ENCODE results near the gene PGAP6. TPM values are rescaled to one million over a fixed set of nuclear protein-coding genes. Genes with fewer than 3 reads are reported as not detected.
A peak's percentile ranks its signal among the peaks of the same experiment; 100 is the strongest.

PGAP6 gene
- total RNA-seq, 2 donors from 2014 or later: 39.7 to 106 TPM

DNA sequence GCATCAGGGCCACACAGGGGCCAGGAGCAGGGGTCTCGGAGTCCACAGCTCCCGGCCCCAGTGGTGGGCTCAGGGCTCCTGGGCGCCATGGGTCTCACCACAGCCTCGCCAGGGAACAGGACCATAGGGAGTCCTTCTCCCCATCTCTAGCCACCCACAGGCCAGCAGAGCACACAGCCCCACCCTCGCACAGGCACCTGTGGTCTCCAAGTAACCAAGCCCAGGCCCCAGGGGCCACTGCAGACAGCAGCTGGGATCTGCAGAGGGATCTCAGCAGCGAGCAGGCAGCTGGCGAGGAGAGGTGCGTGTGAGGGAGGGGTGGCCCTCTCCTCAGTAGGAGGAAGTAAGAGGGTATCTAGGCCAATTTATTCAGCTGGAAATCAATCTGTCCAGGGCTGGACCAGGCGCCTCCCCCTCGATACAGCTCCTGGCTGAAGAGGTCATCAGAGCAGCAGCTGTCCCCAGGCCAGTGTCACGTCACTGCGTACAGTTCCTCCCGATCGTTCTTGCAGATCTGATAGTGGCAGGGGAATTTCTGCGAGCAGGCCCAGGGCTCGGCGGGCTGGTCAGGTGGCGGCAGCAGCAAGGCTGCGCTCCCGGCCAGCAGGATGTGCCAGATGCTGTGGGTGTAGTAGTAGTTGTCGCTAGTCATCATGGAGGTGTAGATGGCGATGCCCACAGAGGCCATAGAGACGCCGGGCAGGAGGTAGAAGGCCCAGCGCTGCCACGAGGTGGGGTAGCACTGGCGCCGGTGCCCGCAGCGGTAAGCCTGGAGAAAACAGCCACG lies 10.1 kb downstream of the PGAP6 start:
- H3K27ac Mint-ChIP-seq: no peak overlapping the region
- H3K27me3 Mint-ChIP-seq: no peaks in the 10 kb centered on the region
- no peak overlapping the region for H3K4me3 Mint-ChIP-seq
- DNase-seq: no peak
- no peak for ATAC-seq
- peaks cover 11% of the 10 kb centered on the region for H3K4me1 Mint-ChIP-seq
- H3K9me3 ChIP-seq (ENCODE audit: control insufficient read depth, low read length, poor library complexity, severe bottlenecking): no peaks in the 10 kb centered on the region
- H3K36me3 Mint-ChIP-seq (ENCODE audit: low read depth): peaks cover 5% of the 10 kb centered on the region

DNA sequence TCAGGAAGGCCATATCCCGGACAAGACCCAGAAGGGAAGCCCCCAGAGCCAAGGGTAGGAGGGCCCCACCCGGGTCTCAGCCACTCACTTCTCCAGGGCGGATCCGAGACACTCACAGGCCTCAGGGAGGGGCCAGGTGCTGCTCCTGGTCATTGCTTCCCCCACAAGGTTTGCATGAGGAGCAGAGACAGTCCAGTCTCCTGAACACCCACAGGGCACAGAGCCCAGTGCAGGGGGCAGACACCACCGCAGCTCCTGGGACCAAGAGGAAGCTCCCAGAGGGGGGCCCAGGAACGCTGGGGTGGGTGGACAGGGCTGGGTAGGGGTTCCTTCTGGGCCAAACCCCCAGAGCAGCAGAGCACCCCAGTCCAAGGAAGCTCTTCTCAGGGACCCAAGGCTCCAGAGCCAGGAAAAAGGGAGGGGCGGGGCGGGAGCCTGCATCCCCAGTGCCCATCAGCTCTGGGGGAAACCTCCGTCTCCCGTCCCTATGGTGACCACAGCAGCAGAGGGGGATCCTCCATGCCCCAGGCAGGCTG lies 10.7 kb downstream of the PGAP6 start:
- peaks cover 5% of the 10 kb centered on the region for H3K36me3 Mint-ChIP-seq (ENCODE audit: low read depth)
- H3K4me3 Mint-ChIP-seq: peak overlapping the region; percentile 98
- no peak for ATAC-seq

DNA sequence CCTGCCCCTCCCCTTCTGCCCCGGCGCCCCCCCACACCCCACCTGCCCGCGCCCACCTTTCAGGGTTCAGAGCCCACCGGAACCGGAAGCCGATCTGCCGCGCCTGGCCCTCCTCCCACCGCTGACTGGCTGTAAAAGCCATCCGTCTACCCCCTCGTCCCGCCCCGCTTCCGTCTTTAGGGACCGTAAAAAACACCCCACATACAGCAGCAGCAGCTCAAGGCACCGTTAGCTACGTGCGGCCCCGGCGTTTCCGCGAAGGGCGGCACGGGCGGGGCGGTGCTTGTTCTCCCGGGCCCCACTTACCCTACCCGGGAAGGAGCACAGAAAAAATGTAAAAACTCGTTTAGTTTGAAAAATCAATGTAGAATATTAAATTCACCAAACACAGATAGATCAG lies 11.3 kb downstream of the PGAP6 start, which contains the start of gene MRPL28:
TSS of gene MRPL28 (minus strand) at position 96 of the 400 bp plus-strand sequence. CDS start 320 bp downstream, outside the sequence.
- Mint-ChIP-seq H3K36me3 (ENCODE audit: low read depth) (peaks cover 5% of the 10 kb centered on the region), H3K4me3 (peak within 1 kb of the TSS; percentile 98), H3K27me3 (no peaks in the 10 kb centered on the region), H3K4me1 (peaks cover 11% of the 10 kb centered on the region), H3K27ac (peak within 1 kb of the TSS; percentile 83)
- ATAC-seq (peak; percentile 100), DNase-seq (peak; percentile 79 to 88 (median 84))
- no peaks in the 10 kb centered on the region for H3K9me3 ChIP-seq (ENCODE audit: control insufficient read depth, low read length, poor library complexity, severe bottlenecking)

More for the DNA sequence above, 10.7 kb downstream of the PGAP6 start:
- Mint-ChIP-seq H3K27me3 (no peaks in the 10 kb centered on the region), H3K27ac (peak overlapping the region; percentile 83), H3K4me1 (peaks cover 11% of the 10 kb centered on the region)
- DNase-seq: no peak
- no peaks in the 10 kb centered on the region for H3K9me3 ChIP-seq (ENCODE audit: control insufficient read depth, low read length, poor library complexity, severe bottlenecking)

DNA sequence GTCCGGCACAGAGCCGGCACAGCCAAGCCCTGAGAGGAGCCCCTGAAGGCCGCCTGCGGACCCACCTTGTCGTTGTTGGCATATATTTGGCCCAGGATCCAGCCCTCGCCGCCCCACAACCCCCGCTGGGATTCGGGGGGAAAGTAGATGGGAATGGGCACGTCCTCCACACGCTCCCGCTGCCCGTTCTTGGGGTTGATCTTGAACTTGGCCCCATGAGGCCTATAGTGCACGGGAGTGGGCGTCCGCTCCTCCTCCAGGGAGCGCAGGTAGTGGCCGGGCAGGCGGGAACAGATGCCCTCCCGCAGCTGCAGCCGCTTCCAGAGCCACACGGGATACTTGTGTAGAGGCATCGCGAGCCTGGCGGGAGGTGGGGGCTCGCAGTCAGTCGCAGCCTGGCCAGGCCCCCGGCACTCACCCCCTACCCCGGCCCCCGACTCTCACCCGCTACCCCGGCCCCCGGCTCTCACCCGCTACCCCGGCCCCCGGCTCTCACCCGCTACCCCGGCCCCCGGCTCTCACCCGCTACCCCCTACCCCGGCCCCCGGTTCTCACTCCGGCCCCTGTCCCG lies 11.8 kb downstream of the PGAP6 start:
- Mint-ChIP-seq H3K36me3 (ENCODE audit: low read depth) (peaks cover 5% of the 10 kb centered on the region), H3K27ac (peak overlapping the region; percentile 83), H3K4me3 (peak overlapping the region; percentile 98), H3K27me3 (no peaks in the 10 kb centered on the region), H3K4me1 (peaks cover 11% of the 10 kb centered on the region)
- H3K9me3 ChIP-seq (ENCODE audit: control insufficient read depth, low read length, poor library complexity, severe bottlenecking): no peaks in the 10 kb centered on the region
- DNase-seq (no peak), ATAC-seq (no peak)

DNA sequence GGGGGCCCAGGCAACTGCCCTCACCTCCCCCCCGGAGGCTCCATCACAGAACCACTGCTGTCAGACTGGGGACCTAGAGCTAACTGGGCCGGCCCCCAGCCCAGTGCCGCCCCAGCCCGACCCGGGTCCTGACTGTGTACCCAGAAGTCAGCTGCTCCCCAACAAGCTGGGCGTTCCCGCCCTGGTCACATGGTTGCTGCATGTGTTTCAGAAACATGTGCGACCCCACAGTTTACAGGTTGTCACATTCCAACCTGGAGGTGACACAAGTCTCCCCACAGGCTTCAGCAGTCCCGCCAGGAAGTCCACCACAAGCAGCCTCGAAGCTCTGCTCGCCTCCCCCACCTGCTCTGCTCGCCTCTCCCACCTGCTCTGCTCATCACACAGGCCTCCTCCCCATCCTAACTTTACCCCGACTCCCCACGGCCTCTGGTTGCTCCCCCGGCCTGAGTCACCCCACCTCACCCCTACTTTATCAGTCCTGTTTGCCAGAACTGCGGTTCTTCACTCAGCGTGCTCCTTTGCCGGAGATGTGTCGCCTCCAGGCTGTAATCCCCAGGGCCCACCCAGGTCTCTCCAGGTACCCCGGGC lies 12.4 kb downstream of the PGAP6 start:
- ATAC-seq: no peak
- H3K4me1 Mint-ChIP-seq: peaks cover 13% of the 10 kb centered on the region
- H3K27me3 Mint-ChIP-seq: no peaks in the 10 kb centered on the region
- no peak for DNase-seq
- no peak overlapping the region for H3K27ac Mint-ChIP-seq
- peak overlapping the region; percentile 36 for H3K4me3 Mint-ChIP-seq
- no peaks in the 10 kb centered on the region for H3K9me3 ChIP-seq (ENCODE audit: control insufficient read depth, low read length, poor library complexity, severe bottlenecking)
- peaks cover 5% of the 10 kb centered on the region for H3K36me3 Mint-ChIP-seq (ENCODE audit: low read depth)

DNA sequence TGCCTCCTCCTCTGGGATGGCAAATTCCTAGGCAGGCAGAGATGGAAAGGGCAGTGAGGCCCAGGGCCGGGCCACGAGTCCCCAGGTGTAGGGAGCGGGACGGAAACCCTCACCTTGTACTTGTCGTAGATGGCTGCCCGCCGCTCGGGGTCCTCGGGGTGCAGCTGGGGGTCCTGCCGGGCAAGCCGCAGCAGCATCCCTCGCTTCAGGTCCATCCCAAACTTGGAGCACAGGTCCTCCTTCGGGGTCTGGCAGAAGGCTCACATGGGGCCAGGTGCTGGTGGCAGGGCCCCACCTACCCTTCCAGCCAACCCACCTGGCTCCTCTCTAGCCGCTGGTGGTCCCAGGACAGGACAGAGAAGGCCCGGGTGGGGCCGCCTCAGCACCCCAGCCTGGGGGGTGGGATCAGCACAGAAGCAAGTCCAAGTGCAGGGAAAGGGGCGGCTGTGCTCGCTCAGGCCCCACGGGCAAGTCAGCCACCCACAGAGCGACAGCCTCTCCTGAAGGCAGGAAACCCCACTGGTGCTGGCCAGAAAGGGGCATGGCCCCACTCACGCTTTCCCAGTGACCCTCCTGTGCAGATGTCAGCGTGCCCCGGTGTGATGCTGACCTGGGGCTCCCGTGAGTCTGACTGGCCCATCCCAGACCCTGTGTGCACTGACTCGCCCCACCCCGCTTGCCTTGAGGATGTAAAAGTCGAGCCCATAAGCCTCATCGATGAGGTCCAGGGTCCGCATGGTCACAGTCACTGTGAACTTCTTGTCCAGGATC lies 13.2 kb downstream of the PGAP6 start:
- no peak overlapping the region for H3K4me3 Mint-ChIP-seq
- H3K27me3 Mint-ChIP-seq: no peaks in the 10 kb centered on the region
- peaks cover 13% of the 10 kb centered on the region for H3K4me1 Mint-ChIP-seq
- no peaks in the 10 kb centered on the region for H3K9me3 ChIP-seq (ENCODE audit: control insufficient read depth, low read length, poor library complexity, severe bottlenecking)
- H3K27ac Mint-ChIP-seq: no peak overlapping the region
- H3K36me3 Mint-ChIP-seq (ENCODE audit: low read depth): peaks cover 5% of the 10 kb centered on the region
- ATAC-seq (no peak), DNase-seq (no peak)

DNA sequence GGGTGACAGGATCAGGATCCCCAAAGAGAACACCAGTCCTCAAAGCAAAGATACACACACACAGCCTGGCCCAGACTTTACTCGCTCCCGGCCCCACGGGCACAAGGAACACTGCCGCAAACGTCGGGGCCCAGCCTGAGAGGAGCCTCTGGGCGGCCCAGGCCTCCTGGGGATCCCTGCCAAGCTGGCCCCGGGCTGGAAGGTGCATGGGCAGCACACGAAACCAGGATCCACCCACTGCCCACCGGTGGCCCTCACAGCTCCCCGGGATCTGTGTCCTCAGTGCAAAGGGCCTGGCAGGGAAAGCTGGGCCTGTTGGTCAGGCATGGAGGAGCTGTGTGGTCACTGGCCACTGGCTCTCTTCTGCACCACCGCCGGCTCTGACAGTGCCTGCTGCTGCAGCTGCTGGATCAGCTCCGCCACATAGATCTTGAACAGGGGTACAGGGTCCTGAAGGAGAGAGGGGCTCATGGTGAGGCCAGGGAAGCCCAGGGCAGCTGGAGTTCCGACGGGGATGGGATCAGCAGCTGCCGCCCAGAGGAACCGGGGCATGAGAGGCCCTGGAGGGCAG lies 14.4 kb downstream of the PGAP6 start:
- H3K4me1 Mint-ChIP-seq: peaks cover 13% of the 10 kb centered on the region
- peaks cover 5% of the 10 kb centered on the region for H3K36me3 Mint-ChIP-seq (ENCODE audit: low read depth)
- no peaks in the 10 kb centered on the region for H3K27me3 Mint-ChIP-seq
- ATAC-seq: no peak
- no peak overlapping the region for H3K27ac Mint-ChIP-seq
- H3K4me3 Mint-ChIP-seq: no peak overlapping the region
- DNase-seq: no peak
- no peaks in the 10 kb centered on the region for H3K9me3 ChIP-seq (ENCODE audit: control insufficient read depth, low read length, poor library complexity, severe bottlenecking)

DNA sequence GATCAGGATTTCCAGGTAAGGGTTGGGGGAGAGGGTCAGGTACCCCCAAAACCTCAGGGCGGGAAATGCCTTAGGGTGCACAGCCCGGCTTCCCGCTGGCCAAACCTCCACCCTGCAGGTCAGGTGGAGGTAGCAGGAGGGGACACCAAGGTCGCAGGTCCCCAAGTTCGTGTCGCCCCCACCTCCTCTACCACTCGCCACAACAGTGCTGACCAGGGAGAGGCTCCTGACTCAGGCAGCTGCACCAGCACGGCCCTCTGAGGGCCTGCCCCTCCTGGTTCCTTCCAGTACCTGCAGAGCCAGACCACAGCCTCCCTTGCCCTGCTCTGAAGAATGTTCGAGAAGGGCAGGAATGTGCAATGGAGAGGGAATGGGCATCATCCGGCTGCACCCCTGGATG lies 15.3 kb downstream of the PGAP6 start:
- Mint-ChIP-seq H3K4me1 (peaks cover 16% of the 10 kb centered on the region), H3K27me3 (no peaks in the 10 kb centered on the region), H3K36me3 (ENCODE audit: low read depth) (peaks cover 5% of the 10 kb centered on the region), H3K4me3 (no peak overlapping the region), H3K27ac (no peak overlapping the region)
- no peak for DNase-seq
- no peaks in the 10 kb centered on the region for H3K9me3 ChIP-seq (ENCODE audit: control insufficient read depth, low read length, poor library complexity, severe bottlenecking)
- ATAC-seq: no peak

DNA sequence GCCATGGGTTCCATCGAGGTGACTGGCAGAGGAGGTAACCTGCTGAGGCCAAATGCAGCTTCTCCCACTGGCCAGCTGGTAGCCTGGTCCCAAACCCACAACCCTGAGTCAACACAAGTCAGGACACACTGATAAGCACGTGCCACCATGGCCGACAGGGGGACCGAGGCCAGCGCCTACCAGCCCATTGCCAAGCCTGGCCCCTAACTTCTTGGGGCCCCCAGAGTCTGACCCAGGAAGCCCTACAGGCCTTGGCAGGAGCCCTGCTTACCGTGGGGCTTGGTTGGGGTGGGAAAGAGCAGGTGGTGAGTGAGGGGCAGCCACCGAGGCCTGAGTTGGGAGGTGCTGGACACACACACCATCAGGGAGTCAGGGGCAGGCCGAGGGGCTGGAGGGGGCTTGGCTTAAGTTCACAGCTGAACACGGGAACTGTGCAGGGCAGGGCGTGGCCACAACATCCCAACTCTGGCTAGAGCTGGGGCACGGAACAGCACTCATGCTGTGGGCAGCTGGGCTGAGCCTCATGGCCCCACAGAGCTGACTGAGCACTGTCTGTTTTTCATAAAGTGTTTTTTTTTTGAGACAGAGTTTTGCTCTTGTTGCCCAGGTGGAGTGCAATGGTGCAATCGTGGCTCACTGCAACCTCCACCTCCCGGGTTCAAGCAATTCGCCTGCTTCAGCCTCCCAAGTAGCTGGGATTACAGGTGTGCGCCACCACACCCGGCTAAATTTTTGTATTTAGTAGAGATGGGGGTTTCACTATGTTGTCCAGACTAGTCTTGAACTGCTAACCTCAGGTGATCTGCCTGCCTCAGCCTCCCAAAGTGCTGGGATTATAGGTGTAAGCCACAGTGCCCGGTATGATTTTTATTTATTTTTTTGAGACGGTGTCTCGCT lies 16.9 kb downstream of the PGAP6 start:
- Mint-ChIP-seq H3K36me3 (ENCODE audit: low read depth) (peaks cover 3% of the 10 kb centered on the region), H3K4me3 (no peak overlapping the region), H3K27ac (no peak overlapping the region), H3K4me1 (peaks cover 8% of the 10 kb centered on the region), H3K27me3 (no peaks in the 10 kb centered on the region)
- ATAC-seq (no peak), DNase-seq (no peak)
- H3K9me3 ChIP-seq (ENCODE audit: control insufficient read depth, low read length, poor library complexity, severe bottlenecking): no peaks in the 10 kb centered on the region

DNA sequence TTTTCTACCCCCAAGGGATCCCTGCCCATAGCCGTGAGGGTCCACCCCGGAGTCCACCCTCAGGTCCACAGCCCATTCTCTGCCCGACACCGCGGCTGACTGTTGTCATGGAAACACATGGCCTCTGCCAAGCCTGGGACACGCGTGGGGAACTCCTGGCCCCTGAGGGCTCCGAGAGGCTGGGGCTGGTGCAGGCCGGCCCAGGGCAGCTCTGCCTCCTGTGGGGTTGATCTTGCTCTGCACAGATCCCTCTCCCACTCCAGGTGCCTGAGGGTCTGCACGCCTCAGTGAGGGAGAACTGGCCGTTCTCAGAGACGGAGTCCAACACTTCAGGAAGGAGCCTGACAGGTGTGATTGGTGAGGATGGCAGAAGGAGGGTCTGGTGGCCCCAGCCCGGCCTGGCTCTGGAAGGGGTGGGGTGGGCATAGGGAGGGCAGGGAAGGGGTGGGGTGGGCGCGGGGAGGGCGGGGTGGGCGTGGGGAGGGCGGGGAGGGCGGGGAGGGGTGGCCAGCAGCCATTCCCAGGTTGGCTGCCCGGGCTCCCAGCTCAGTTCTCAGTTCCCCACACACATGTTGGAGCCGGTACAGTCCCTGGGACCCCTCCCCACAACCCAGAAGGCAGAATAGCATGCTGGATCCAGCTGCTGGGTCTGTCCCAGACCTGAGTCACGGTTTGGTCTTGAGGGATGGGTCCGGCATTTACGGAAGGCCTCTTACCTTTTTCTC lies 17.9 kb downstream of the PGAP6 start:
- H3K27ac Mint-ChIP-seq: peak overlapping the region; percentile 21
- peaks cover 8% of the 10 kb centered on the region for H3K4me1 Mint-ChIP-seq
- H3K9me3 ChIP-seq (ENCODE audit: control insufficient read depth, low read length, poor library complexity, severe bottlenecking): no peaks in the 10 kb centered on the region
- H3K4me3 Mint-ChIP-seq: no peak overlapping the region
- DNase-seq: no peak
- no peak for ATAC-seq
- H3K36me3 Mint-ChIP-seq (ENCODE audit: low read depth): peaks cover 3% of the 10 kb centered on the region
- no peaks in the 10 kb centered on the region for H3K27me3 Mint-ChIP-seq

DNA sequence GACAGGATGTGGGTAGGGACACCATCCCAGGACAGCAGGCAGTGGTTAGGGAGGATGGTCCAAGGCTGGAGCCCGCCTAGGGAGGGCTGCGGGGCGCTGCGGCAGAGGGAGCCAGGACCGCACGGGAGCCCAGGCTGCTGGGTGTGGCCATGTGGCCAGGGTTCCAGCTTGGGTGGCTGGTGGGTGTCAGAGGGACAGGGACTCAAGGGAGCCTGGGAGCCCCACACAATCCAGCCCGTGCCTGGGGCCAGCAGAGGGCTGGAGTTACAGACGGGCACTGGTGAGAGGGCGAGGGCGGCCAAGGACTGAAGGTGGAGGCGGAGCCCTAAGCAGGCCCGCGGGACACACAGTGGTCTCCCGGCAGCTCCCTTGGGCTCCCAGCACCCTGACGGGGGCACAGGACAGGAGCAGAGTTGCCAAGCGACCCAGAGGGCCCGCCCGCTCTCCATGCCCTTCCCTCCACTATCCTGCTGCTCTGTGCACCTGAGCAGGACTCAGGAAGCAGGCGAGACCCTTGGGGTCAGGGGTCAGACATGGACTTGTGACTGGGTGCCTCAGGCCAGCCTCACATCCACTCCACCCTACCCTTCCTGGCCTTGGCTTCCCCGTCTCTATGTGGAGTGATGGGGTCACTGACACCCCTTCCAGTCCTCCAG lies 18.5 kb downstream of the PGAP6 start:
- peaks cover 8% of the 10 kb centered on the region for H3K4me1 Mint-ChIP-seq
- DNase-seq (no peak), ATAC-seq (no peak)
- H3K9me3 ChIP-seq (ENCODE audit: control insufficient read depth, low read length, poor library complexity, severe bottlenecking): no peaks in the 10 kb centered on the region
- H3K4me3 Mint-ChIP-seq: no peak overlapping the region
- H3K36me3 Mint-ChIP-seq (ENCODE audit: low read depth): peaks cover 3% of the 10 kb centered on the region
- H3K27me3 Mint-ChIP-seq: no peaks in the 10 kb centered on the region
- peak overlapping the region; percentile 21 for H3K27ac Mint-ChIP-seq
